ENCODE results near the gene DNAAF2.
A peak's percentile ranks its signal among the peaks of the same experiment; 100 is the strongest.
"Not testable (repeated sequence)": the region's sequence is repeated elsewhere in the genome, so short reads cannot be mapped to it uniquely, and the experiment has no call there.

Gene DNAAF2, protein sequence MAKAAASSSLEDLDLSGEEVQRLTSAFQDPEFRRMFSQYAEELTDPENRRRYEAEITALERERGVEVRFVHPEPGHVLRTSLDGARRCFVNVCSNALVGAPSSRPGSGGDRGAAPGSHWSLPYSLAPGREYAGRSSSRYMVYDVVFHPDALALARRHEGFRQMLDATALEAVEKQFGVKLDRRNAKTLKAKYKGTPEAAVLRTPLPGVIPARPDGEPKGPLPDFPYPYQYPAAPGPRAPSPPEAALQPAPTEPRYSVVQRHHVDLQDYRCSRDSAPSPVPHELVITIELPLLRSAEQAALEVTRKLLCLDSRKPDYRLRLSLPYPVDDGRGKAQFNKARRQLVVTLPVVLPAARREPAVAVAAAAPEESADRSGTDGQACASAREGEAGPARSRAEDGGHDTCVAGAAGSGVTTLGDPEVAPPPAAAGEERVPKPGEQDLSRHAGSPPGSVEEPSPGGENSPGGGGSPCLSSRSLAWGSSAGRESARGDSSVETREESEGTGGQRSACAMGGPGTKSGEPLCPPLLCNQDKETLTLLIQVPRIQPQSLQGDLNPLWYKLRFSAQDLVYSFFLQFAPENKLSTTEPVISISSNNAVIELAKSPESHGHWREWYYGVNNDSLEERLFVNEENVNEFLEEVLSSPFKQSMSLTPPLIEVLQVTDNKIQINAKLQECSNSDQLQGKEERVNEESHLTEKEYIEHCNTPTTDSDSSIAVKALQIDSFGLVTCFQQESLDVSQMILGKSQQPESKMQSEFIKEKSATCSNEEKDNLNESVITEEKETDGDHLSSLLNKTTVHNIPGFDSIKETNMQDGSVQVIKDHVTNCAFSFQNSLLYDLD

DNA sequence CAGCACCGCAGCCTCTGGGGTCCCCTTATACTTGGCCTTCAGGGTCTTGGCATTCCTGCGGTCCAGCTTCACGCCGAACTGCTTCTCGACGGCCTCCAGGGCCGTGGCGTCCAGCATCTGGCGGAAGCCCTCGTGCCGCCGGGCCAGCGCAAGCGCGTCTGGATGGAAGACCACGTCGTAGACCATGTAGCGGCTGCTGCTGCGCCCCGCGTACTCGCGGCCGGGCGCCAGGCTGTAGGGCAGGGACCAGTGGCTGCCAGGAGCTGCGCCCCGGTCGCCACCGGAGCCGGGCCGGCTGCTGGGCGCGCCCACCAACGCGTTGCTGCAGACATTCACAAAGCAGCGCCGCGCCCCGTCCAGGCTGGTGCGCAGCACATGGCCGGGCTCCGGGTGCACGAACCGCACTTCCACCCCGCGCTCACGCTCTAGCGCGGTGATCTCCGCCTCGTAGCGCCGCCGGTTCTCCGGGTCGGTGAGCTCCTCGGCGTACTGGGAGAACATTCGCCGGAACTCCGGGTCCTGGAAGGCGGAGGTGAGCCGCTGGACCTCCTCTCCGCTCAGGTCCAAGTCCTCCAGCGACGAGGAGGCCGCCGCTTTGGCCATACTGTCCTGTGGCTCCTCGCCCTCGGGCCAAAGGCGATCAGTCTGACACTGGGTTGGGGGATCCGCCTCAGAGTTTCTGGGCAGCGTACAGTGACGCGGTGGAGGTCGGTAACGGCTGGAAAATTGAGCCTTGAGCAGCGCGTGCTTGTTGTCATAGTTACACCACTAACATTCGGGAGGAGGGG, at the start of gene DNAAF2:
TSS of gene DNAAF2 (minus strand) at position 698 of the 788 bp plus-strand sequence. CDS start at position 603, 95 bp downstream.
- peak; percentile 85 for DNase-seq (ENCODE audit: low read depth, low spot score)

DNA sequence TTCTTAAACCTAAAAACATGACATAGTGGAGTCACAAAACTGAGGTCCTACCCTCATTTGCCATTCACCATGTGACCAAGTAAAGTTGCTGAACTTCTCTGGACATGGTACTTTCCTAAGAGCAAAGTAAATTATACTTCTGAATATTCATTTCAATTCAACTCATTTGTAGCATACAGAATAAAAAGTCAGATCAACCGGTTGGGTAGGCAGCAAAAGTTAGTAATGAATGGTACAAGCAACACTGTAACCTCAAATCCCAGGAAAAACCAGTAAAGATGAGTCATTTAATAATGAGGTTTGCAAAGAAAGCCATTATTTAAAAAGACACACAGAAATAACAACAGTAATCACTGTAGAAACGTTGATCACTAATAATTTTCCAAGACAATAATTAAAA, 44.2 kb upstream of the DNAAF2 start:
- DNase-seq (ENCODE audit: low read depth, low spot score): no peak

DNA sequence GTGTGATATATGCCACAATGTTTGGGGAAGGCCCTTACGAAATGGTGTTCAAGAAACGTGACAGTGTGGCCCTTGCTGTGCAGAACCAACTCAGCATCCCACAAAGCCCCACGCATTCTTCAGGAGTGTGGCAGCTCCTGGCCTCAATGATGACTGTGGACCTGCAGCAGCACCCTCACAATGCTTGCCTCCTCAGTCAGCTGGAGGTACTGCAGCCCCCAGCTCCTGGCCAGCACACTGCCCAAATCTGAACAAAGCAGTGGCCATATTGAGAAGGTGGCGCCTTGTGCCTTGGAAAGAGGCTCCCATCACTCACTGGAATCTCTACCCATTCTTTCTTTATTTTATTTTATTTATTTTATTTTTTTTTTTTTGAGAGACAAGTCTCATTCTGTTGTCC, 42.6 kb upstream of the DNAAF2 start:
- no peak for DNase-seq (ENCODE audit: low read depth, low spot score)

DNA sequence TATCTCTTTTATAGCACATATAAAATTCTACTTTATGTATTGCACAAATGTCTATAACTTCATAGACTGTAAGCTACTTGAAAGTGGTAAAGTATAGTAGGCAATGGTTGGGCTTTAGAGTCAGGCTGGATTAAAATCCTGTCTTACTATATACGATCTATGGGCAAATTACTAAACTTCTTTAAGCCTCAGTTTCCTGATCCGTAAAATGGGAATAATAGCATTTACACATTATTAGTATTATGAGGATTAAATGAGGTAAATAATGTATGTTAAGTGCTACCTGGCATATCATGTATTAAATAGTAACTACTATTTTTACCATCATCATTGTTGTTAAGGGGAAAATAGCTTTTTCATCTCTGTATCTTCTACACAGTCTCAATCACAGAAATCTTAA, 38.5 kb upstream of the DNAAF2 start:
- DNase-seq (ENCODE audit: low read depth, low spot score): no peak

DNA sequence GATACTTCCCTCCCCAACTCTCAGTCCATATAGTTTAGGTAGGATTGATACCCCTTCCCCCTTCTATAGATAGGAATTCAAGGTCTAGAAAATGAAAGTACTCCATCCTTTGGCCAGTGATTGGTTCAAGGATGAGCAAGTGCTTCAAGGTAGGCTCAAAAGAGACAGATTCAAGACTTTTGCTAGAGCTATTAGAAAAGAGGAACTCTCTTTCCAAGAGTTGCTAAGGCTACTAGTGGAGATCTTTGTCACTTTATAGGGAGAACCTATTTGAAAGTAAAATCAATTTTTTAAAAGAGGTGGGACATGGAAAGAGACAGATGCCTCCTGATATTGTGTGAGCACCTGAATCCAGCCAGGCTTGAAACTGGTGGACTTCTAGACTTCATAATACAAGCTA, 35.4 kb upstream of the DNAAF2 start:
- DNase-seq (ENCODE audit: low read depth, low spot score): no peak

DNA sequence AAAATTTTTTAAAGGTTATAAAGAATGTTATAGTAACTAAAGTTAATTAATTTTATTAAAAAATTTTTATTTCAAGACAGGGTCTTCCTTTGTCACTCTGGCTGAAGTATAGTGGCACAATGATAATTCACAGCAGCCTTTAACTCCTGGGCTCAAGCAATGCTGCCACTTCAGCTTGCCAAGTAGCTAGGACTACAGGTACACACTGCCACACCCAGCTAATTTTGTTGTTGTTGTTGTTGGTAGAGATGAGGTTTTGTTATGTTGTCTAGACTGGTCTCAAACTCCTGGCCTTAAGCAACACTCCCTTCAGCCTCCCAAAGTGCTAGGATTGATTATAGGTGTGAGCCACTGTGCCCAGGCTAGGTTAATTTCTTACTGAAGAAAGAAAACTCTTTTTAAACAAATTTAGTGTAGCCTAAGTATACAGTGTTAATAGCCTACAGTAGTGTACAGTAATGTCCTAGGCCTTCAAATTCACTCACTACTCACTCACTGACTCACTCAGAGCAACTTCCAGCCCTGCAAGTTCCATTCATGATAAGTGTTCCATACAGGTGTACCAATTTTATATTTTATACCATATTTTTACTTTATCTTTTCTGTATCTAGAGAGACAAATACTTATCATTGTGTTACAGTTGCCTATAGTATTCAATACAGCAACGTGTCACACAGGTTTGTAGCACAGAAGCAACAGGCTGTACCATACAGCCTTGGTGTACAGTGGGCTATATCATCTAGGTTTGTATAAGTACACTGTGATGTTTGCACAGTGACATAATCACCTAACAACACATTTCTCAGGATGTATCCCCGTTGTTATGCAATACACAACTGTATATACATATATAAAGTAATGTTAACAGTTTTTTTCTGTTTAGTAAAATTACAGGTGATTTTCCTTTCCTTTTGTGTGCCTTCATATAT, 24.7 kb upstream of the DNAAF2 start:
- DNase-seq (ENCODE audit: low read depth, low spot score): no peak

DNA sequence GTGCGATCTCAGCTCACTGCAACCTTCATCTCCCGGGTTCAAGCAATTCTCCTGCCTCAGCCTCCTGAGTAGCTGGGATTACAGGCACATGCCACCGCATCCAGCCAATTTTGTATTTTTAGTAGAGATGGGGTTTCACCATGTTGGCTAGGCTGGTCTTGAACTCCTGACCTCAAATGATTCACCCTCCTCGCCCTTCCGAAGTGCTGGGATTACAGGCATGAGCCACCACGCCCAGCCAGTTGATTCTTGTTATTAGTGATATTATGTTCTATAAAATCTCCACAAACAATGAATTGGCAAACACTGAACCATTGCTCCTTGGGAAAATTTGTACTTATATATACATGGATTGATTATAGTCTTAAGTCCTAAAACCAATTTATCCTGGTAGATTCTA, 22.5 kb upstream of the DNAAF2 start:
- not testable (repeated sequence) for DNase-seq (ENCODE audit: low read depth, low spot score)

DNA sequence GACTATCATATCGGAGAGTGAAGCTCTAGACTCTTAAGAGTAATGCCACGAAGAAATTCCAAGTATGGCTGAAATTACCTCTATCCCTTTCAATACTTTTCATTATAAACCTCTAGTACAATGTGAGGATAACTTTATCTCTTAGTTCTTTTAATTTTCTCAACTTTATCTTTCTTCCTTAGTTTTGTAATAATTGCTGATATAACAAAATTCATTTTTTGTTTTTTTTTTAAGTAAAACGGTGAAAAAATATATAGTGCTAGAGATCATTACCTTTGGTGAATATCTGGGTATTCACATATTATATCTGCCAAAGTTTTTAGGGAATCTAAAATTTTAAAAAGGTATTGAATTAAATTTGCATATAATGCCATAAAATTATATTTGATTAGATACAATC, 19.5 kb upstream of the DNAAF2 start:
- DNase-seq (ENCODE audit: low read depth, low spot score): no peak

DNA sequence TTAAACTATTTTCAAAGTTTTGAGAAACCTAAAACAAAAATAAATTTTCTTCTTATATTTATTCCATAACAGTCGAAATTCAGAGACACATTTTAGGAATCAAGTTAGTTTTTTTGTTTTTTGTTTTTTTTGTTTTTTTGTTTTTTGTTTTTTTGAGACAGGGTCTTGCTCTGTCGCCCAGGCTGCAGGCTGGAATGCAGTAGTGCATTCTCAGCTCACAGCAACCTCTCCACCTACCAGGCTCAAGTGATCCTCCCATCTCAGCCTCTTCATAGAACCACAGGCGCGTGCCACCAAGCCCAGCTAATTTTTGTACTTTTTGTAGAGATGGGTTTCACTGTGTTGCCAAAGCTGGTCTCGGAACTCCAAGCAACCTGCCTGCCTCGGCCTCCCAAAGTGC, 18.5 kb upstream of the DNAAF2 start:
- DNase-seq (ENCODE audit: low read depth, low spot score): no peak

DNA sequence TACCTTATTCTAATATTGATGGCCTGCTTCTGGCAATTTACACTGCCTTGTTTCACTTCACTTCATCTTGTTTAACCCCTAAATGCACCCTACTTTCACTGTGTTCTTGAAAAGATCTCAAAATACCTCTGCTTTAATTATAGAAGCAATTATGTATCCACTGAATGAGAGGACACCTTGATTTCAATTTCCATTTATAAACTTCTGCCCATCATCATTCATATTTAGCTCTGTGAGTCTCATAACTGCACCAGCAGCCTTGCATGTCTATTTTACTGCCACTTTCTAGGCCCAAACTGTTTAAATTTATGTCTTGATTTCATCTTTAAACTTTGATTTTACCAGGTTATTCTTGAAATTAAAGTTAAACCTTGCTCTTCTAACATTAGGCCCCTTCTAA, 7.1 kb upstream of the DNAAF2 start:
- DNase-seq (ENCODE audit: low read depth, low spot score): no peak

DNA sequence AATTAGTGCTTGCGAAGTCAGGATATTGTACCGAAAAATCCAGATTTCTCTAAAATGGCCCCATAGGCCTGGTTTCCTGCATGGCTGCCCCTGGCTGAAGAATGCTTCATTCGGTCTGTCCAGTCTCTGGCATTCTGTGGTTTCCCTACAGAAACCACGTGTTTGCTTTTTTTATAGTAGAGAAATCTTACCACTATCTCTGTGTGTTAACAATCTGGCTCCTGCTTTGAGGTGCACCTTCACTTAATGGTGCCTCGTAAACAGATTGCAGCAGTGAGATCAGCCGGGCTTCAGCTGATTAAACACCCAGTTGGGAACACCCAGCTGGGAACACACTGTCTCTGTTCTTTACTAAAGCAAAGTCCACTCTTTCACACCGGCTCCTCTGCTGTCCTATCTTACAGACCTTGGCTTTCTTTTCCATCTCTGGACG, 6.7 kb upstream of the DNAAF2 start:
- DNase-seq (ENCODE audit: low read depth, low spot score): no peak

DNA sequence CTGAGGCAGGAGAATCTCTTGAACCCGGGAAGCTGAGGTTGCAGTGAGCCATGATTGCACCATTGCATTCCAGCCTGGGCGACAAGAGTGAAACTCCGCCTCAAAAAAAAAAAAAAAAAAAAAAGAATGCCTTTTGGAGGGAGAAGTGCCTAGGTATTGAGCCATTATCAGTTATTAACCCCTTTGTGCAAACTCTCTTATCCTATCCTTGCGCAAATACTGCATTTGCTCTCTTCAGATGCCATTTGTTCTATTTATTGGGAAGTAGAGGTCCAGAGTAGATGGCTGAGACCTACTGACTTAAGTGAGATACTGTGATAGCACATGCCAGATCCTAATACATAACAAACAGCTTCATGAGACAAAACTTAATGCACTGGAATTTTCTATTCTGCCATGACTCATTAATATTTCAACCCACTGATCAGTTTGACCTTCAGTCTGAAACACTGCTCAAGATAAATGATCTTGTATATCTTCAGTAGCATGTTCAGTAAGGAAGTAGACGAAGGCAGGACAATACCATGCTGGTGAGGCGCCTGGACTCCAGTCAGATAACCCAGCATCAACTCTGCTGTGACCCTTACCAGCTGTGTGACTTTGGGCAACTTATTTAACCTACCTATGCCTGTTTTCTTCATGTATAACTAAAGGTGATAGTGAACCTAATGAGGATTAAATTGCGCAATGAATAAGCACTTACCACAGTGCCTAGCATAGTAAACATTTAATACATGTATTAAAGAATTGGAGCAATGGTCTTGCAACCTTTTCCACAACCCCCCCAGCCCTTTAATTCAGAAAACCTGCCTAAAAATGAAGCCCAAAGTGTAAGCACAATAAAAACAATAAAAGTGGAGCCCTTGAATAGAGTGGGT, 5.7 kb upstream of the DNAAF2 start:
- DNase-seq (ENCODE audit: low read depth, low spot score): no peak

DNA sequence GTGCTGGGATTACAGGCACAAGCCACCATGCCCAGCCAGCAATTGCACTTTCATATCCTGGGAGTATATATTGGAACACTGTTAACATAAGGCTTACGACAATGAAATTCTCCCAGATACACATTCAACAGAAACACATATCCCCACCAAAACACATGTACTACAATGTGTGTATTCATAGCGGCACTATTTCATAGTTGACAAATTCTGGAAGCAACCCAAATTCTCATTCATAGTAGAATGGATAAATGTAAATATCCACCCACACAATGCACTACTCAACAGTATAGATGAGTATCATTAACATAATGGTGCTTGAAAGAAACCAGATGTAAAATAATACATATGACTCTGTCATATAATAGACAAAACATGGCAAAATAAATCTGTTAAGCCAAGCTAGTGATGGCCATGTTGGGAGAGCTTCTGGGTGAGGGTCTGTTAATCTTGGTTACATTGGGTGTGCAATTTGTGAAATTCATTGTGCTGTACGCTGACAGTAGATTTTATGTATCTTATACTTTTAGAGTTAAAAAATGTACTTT, 2.6 kb upstream of the DNAAF2 start:
- DNase-seq (ENCODE audit: low read depth, low spot score): no peak

DNA sequence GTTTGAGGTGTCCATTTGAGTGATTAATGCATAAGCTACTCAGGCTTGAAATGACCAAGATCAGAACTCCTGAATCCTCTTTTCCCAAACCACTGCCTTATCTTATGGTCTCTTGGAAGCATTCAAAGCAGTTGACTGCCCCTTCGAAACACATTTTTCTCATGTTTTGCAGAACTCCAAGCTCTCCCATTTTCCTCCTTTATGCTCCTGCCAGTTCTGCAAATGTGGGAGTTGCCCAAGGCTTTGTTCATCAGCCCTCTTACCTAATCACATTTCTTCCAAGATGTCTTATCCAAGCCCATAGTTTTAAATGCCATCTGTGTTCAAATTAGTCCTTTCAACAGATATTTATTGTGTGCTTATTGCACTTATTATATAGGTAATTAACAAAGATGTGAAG, 1.8 kb upstream of the DNAAF2 start:
- DNase-seq (ENCODE audit: low read depth, low spot score): no peak

DNA sequence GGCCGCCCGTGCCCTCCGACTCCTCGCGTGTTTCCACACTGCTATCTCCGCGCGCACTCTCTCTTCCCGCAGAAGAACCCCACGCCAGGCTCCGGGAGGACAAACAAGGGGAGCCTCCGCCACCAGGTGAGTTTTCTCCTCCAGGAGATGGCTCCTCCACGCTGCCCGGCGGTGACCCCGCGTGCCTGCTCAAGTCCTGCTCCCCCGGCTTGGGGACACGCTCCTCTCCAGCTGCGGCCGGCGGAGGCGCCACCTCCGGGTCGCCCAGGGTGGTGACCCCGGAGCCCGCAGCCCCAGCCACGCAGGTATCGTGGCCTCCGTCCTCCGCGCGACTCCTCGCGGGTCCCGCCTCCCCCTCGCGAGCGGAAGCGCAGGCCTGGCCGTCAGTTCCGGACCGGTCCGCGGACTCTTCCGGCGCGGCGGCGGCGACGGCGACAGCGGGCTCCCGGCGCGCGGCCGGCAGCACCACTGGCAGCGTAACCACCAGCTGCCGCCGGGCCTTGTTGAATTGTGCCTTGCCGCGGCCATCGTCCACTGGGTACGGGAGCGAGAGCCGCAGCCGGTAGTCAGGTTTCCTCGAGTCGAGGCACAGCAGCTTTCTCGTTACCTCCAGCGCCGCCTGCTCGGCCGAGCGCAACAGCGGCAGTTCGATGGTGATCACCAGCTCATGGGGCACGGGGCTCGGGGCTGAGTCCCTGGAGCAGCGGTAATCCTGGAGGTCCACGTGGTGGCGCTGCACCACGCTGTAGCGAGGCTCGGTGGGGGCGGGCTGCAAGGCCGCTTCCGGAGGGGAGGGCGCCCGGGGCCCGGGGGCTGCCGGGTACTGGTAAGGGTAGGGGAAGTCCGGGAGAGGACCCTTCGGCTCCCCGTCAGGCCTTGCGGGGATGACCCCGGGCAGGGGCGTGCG, 1.2 kb downstream of the DNAAF2 start:
- peak; percentile 94 for DNase-seq (ENCODE audit: low read depth, low spot score)

DNA sequence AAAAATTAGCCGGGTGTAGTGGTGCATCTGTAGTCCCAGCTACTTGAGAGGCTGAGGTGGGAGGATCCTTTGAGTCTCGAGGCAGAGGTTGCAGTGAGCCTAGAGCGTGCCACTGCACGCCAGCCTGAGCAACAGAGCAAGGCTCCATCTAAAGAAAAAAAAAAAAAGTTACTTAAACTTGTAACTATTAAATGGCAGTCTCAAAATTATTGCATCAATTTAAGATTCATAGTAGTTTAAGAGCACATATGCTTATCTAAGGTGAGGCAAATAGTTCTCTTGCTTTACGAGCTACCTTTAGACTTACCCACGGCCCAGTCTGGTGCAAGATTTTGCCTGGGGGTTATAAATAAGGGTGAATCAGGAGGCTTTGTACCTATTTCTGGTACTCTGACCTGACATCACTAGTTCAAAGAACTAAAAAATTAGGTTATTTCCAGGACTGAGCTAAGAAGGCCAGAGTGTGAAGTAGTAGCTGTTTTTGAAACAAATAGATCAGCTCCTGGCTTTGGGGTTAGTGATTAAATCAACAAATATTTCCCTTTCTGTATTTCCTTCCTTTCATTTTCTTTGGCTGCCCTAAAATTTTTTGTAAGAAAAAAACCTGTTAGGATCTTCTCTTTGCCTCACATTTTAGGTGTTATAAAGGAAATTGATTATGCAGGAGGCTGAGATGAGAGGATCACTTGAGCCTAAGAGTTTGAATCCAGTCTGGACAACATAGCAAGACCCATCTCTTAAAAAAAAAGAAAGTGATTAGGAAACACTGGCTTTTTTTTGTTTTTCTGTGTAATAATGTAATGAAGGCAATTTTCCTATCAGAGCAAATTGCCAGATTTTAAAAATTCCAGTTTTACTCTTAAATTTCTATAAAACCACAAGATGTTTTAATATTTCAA, 10.9 kb downstream of the DNAAF2 start:
- DNase-seq (ENCODE audit: low read depth, low spot score): no peak

DNA sequence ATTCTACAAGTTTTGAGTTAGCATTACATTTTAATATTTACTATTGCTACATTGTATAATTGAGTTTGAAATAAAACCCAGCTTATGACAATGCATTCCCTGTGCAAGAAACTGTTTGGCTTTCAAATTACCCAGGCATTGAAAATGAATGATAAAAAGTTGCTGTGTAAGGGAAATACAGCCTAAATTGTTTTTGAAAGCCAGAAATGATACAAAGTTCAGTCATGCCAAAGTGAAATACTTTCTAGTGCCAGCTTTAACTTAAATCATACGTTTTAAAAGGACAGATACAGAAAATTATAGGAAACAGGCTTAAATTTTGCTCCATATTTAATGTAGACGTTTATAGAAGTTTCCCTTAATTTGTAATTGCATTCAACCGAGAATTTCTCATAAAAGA, 11.7 kb downstream of the DNAAF2 start:
- no peak for DNase-seq (ENCODE audit: low read depth, low spot score)
